HG03565 (cell line): ENCODE results near the gene TVP23C.

Experiments
- ATAC-seq: cut with Tn5 transposase; IDR thresholded peaks from one replicate; pipeline ENCODE4 v1.9.1; 2021; ENCODE audit warnings: mild to moderate bottlenecking, moderate library complexity; ENCODE audit not compliant: unreplicated experiment

The TVP23C gene

GRCh38 chr17:15466131-15466530 is 97.2 kb downstream of the TVP23C start:
- no peak for ATAC-seq

- no peak for ATAC-seq
These were observed 98.1 kb downstream of the TVP23C start for GRCh38 chr17:15465045-15465701.

GRCh38 chr17:15464231-15464985 is 98.9 kb downstream of the TVP23C start:
- ATAC-seq: no peak

- ATAC-seq: no peak
These were observed 100.1 kb downstream of the TVP23C start for GRCh38 chr17:15462976-15463772.

- ATAC-seq: no peak
These were observed 105.6 kb downstream of the TVP23C start for GRCh38 chr17:15457723-15458094.

GRCh38 chr17:15456972-15457722 is 106.1 kb downstream of the TVP23C start:
- no peak for ATAC-seq

GRCh38 chr17:15456496-15456895 is 106.8 kb downstream of the TVP23C start:
- ATAC-seq: no peak

GRCh38 chr17:15454346-15454745 is 108.9 kb downstream of the TVP23C start:
- no peak for ATAC-seq

GRCh38 chr17:15453782-15454181 is 109.5 kb downstream of the TVP23C start:
- ATAC-seq: no peak

- no peak for ATAC-seq
These were observed 110.0 kb downstream of the TVP23C start for GRCh38 chr17:15453246-15453645.

- no peak for ATAC-seq
These were observed 110.5 kb downstream of the TVP23C start for GRCh38 chr17:15452746-15453145.
